ENCODE results near the gene REL. TPM values are rescaled to one million over a fixed set of nuclear protein-coding genes. Genes with fewer than 3 reads are reported as not detected.

Gene REL
- total and polyA plus RNA-seq, 9 of the 15 experiments (the other 6 are each of a cell fraction or from before 2014, with no cell fraction given): 0.63 to 8.6 (median 6.3) TPM

DNA sequence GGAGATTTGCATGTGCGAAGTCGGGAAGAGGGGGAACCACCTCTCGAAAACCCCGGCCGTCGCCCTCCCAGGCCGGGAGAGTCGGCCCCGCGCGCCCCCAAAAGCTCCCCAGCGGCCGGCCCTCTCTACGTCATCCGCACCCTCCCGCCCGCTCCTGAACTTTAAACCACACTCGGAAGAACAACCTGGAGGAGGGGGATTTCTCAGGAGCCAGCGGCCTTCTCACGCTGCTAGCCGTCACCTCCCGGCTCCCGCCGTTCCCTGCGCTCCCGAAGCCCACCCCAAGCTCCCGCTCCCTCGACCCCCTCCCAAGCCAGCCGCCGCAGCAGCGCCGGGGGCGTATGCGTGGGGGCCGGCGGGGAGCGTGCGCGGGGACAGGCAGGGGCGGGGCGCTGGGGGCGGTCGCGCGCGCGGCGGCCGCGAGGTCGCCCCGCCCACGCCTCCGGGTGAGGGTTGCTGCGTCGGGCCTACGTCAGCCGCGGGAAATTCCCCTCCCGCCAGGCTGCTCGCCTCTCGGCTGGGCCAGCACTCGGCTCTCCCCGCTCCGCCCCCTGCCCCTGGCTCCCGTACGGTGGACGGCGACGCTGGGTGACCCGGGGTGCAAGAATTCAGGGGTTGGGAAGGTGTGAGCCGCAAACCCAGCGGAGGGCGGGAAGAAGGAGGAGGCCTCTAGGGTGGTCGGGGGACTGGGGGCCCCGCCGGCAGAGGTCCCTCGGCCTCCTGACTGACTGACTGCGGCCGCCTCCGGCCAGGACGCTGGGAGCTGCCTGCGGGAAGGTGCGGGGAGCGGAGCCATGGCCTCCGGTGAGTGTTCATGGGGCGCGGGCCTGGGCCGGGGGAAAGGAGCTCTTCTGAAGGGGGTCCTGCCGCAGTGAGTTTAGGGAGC is at the start of gene REL (continued):
- TF ChIP-seq, protein P1, sequence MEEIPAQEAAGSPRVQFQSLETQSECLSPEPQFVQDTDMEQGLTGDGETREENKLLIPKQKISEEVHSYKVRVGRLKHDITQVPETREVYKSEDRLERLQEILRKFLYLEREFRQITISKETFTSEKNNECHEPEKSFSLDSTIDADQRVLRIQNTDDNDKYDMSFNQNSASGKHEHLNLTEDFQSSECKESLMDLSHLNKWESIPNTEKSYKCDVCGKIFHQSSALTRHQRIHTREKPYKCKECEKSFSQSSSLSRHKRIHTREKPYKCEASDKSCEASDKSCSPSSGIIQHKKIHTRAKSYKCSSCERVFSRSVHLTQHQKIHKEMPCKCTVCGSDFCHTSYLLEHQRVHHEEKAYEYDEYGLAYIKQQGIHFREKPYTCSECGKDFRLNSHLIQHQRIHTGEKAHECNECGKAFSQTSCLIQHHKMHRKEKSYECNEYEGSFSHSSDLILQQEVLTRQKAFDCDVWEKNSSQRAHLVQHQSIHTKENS (CRISPR knock-in tag; IDR thresholded peaks at IDR 0.05): no peak
- TF ChIP-seq BMI1 (IDR thresholded peaks at IDR 0.05; ENCODE audit: low read length) (no peak), ZNF431 (CRISPR knock-in tag; IDR thresholded peaks at IDR 0.05) (no peak), CREM (IDR thresholded peaks at IDR 0.05; ENCODE audit: low read depth) (peak; percentile 94), POU5F1 (IDR thresholded peaks at IDR 0.05; ENCODE audit: borderline replicate concordance, low read depth, low read length, partially characterized antibody) (no peak), HMG20B (CRISPR knock-in tag; IDR thresholded peaks at IDR 0.05) (no peak), NFYB (IDR thresholded peaks at IDR 0.05; ENCODE audit: extremely low read depth, insufficient read length) (no peak), RBM17 (IDR thresholded peaks at IDR 0.05; ENCODE audit: borderline replicate concordance, low read depth, low read length) (no peak), ETV1 (tag; conservative IDR thresholded peaks at IDR 0.05; ENCODE audit: low read depth) (no peak), POLR2B (IDR thresholded peaks at IDR 0.05; ENCODE audit: low read depth, partially characterized antibody) (peak; percentile 75), ZNF76 (CRISPR knock-in tag; IDR thresholded peaks at IDR 0.05; ENCODE audit: borderline replicate concordance) (no peak), CBX5 (IDR thresholded peaks at IDR 0.05; ENCODE audit: borderline replicate concordance, low read depth) (no peak), ZNF384 (IDR thresholded peaks at IDR 0.05; ENCODE audit: low read depth, low read length) (no peak), TAL1 (IDR thresholded peaks at IDR 0.05) (no peak), ZNF174 (CRISPR knock-in tag; IDR thresholded peaks at IDR 0.05) (no peak), CXXC5 (CRISPR knock-in tag; IDR thresholded peaks at IDR 0.05) (peak; percentile 88), DPF2 (IDR thresholded peaks at IDR 0.05) (0 out of 2 replicates have a peak, but pooled peaks have one; percentile 29)
- TF ChIP-seq, protein P2, sequence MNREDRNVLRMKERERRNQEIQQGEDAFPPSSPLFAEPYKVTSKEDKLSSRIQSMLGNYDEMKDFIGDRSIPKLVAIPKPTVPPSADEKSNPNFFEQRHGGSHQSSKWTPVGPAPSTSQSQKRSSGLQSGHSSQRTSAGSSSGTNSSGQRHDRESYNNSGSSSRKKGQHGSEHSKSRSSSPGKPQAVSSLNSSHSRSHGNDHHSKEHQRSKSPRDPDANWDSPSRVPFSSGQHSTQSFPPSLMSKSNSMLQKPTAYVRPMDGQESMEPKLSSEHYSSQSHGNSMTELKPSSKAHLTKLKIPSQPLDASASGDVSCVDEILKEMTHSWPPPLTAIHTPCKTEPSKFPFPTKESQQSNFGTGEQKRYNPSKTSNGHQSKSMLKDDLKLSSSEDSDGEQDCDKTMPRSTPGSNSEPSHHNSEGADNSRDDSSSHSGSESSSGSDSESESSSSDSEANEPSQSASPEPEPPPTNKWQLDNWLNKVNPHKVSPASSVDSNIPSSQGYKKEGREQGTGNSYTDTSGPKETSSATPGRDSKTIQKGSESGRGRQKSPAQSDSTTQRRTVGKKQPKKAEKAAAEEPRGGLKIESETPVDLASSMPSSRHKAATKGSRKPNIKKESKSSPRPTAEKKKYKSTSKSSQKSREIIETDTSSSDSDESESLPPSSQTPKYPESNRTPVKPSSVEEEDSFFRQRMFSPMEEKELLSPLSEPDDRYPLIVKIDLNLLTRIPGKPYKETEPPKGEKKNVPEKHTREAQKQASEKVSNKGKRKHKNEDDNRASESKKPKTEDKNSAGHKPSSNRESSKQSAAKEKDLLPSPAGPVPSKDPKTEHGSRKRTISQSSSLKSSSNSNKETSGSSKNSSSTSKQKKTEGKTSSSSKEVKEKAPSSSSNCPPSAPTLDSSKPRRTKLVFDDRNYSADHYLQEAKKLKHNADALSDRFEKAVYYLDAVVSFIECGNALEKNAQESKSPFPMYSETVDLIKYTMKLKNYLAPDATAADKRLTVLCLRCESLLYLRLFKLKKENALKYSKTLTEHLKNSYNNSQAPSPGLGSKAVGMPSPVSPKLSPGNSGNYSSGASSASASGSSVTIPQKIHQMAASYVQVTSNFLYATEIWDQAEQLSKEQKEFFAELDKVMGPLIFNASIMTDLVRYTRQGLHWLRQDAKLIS (CRISPR knock-in tag; IDR thresholded peaks at IDR 0.05): peak; percentile 78; the same call in 1 of the 2 replicates
- TF ChIP-seq, protein P3, sequence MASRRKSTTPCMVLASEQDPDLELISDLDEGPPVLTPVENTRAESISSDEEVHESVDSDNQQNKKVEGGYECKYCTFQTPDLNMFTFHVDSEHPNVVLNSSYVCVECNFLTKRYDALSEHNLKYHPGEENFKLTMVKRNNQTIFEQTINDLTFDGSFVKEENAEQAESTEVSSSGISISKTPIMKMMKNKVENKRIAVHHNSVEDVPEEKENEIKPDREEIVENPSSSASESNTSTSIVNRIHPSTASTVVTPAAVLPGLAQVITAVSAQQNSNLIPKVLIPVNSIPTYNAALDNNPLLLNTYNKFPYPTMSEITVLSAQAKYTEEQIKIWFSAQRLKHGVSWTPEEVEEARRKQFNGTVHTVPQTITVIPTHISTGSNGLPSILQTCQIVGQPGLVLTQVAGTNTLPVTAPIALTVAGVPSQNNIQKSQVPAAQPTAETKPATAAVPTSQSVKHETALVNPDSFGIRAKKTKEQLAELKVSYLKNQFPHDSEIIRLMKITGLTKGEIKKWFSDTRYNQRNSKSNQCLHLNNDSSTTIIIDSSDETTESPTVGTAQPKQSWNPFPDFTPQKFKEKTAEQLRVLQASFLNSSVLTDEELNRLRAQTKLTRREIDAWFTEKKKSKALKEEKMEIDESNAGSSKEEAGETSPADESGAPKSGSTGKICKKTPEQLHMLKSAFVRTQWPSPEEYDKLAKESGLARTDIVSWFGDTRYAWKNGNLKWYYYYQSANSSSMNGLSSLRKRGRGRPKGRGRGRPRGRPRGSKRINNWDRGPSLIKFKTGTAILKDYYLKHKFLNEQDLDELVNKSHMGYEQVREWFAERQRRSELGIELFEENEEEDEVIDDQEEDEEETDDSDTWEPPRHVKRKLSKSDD (conservative IDR thresholded peaks at IDR 0.05; ENCODE audit: low read length): no peak
- TF ChIP-seq, protein P4, sequence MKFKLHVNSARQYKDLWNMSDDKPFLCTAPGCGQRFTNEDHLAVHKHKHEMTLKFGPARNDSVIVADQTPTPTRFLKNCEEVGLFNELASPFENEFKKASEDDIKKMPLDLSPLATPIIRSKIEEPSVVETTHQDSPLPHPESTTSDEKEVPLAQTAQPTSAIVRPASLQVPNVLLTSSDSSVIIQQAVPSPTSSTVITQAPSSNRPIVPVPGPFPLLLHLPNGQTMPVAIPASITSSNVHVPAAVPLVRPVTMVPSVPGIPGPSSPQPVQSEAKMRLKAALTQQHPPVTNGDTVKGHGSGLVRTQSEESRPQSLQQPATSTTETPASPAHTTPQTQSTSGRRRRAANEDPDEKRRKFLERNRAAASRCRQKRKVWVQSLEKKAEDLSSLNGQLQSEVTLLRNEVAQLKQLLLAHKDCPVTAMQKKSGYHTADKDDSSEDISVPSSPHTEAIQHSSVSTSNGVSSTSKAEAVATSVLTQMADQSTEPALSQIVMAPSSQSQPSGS (CRISPR knock-in tag; IDR thresholded peaks at IDR 0.05): no peak
